HepG2 (cell line): ENCODE results near the gene MBTD1. TPM values are rescaled to one million over a fixed set of nuclear protein-coding genes. Genes with fewer than 3 reads are reported as not detected.

Source experiments
- ATAC-seq: fragments of 200-7000 bp; cut with Tn5 transposase; 3 replicates; pipeline ENCODE4 v1.9.1; 2020; ENCODE audit warnings: mild to moderate bottlenecking, moderate library complexity
- BruUV-seq: library from RNA; stranded (reverse); fragments of 400-500 nt; replicated peaks from 2 replicates; lab custom pipeline; 2021; lab: Mats Ljungman, UMichigan
- CTCF ChIA-PET: fragments of 300-600 bp; formaldehyde crosslinking; extraction: SDS; loops from one replicate; lab custom pipeline; 2021; ENCODE audit warnings: low total read pairs, inconsistent platforms, low intra/inter-chr PET ratio; lab: Yijun Ruan, JAX
- POLR2A ChIA-PET: fragments of 350-600 bp; sonication (Branson Sonifier 250); formaldehyde crosslinking; loops from one replicate; lab custom pipeline; 2020; ENCODE audit warnings: antibody characterized with exemption, inconsistent platforms; lab: Yijun Ruan, JAX
- DNase-seq: peaks from one replicate; pipeline ENCODE4 v3.0.0-alpha.2; 2015; ENCODE audit warnings: low spot score
- FAIRE-seq: peaks from 3 replicates; lab custom pipeline; 2011; peaks lifted over from hg19 to GRCh38; lab: Jason Lieb, UNC
- H2AFZ ChIP-seq: one replicate; pipeline ENCODE4 v1.6.1; 2011; ENCODE audit warnings: low read length, inconsistent platforms
- H3K27ac ChIP-seq: fragments of 300-600 bp; 3 replicates; pipeline ENCODE4 v1.8.0; 2011; ENCODE audit warnings: mixed run types, mild to moderate bottlenecking, mixed read lengths, low read length, inconsistent platforms; ENCODE audit not compliant: insufficient read depth; ENCODE audit errors: extremely low read length
- H3K27me3 ChIP-seq, 2 experiments: fragments of 200-600 bp in 1 of 2; 2 replicates in 1 of 2; 3 replicates in 1 of 2; pipeline versions ENCODE4 v1.6.0 to v1.8.0; 2011; ENCODE audit warnings: low read length in 2 of 2, mild to moderate bottlenecking in 2 of 2, moderate library complexity in 2 of 2, inconsistent platforms in 1 of 2; ENCODE audit not compliant: insufficient read depth in 2 of 2, control insufficient read depth in 1 of 2
- H3K36me3 ChIP-seq, 2 experiments: fragments of 200-600 bp in 1 of 2; replicated peaks in 1 of 2; 2 replicates in 1 of 2; 3 replicates in 1 of 2; pipeline versions ENCODE4 v1.5.1 to v1.8.0; 2011; ENCODE audit warnings: low read length in 2 of 2, inconsistent platforms in 1 of 2; ENCODE audit not compliant: insufficient read depth in 2 of 2, control insufficient read depth in 1 of 2
- H3K4me1 ChIP-seq: 2 replicates; pipeline ENCODE4 v1.5.1; 2012; ENCODE audit warnings: low read length, inconsistent platforms; ENCODE audit not compliant: insufficient read depth
- H3K4me2 ChIP-seq: 2 replicates; pipeline ENCODE4 v1.6.0; 2011; ENCODE audit warnings: low read depth, low read length, inconsistent platforms
- H3K4me3 ChIP-seq, 3 experiments: fragments of 200-600 bp in 1 of 3; sonication (generic), shearing (Covaris generic) in 1 of 3; replicated peaks in 1 of 3; 2 replicates each; pipeline ENCODE4 v1.5.1; 2011 to 2016; ENCODE audit warnings: low read length in 3 of 3, inconsistent platforms in 2 of 3, low read depth in 2 of 3, mild to moderate bottlenecking in 2 of 3, control low read depth in 1 of 3, mixed read lengths in 1 of 3; ENCODE audit not compliant: insufficient read depth in 1 of 3
- H3K79me2 ChIP-seq: one replicate; pipeline ENCODE4 v1.6.1; 2011; ENCODE audit warnings: low read length, inconsistent platforms; ENCODE audit not compliant: insufficient read depth
- H3K9ac ChIP-seq: 2 replicates; pipeline ENCODE4 v1.6.0; 2011; ENCODE audit warnings: mild to moderate bottlenecking, low read depth, low read length, inconsistent platforms; ENCODE audit not compliant: insufficient read depth
- H3K9me3 ChIP-seq: 2 replicates; pipeline ENCODE4 v1.5.1; 2012; ENCODE audit warnings: mild to moderate bottlenecking, low read length
- H4K20me1 ChIP-seq: 2 replicates; pipeline ENCODE4 v1.6.0; 2011; ENCODE audit warnings: inconsistent platforms, mild to moderate bottlenecking, low read length, moderate library complexity; ENCODE audit not compliant: insufficient read depth
- CTCF ChIP-seq: sonication (generic); formaldehyde crosslinking; IDR thresholded peaks from 2 replicates; pipeline ENCODE4 v1.5.0; 2020; ENCODE audit warnings: mild to moderate bottlenecking, missing genetic modification reagents, moderate library complexity
- ELK4 ChIP-seq: sonication (generic); formaldehyde crosslinking; IDR thresholded peaks from 2 replicates; pipeline ENCODE4 v1.9.0; 2021; ENCODE audit warnings: missing genetic modification reagents, borderline replicate concordance
- HOXA3 ChIP-seq: sonication (generic); formaldehyde crosslinking; IDR thresholded peaks from 2 replicates; pipeline ENCODE4 v1.5.0; 2020; ENCODE audit warnings: missing genetic modification reagents
- KLF15 ChIP-seq: sonication (generic); formaldehyde crosslinking; IDR thresholded peaks from 2 replicates; pipeline ENCODE4 v1.8.1; 2023; ENCODE audit warnings: borderline replicate concordance, mild to moderate bottlenecking, inconsistent platforms, missing genetic modification reagents, mixed read lengths
- KLF16 ChIP-seq, 2 experiments: sonication (generic) in 1 of 2; formaldehyde crosslinking in 1 of 2; IDR thresholded peaks; 2 replicates each; pipeline versions ENCODE4 v1.6.1 to v1.8.0; 2016 to 2023; ENCODE audit warnings: missing genetic modification reagents in 2 of 2, missing compliant biosample characterization in 1 of 2
- RAD21 ChIP-seq: fragments of 450-650 bp; formaldehyde crosslinking; IDR thresholded peaks from 2 replicates; pipeline ENCODE4 v1.5.0; 2020; ENCODE audit warnings: mild to moderate bottlenecking
- SMC3 ChIP-seq: IDR thresholded peaks from 2 replicates; pipeline ENCODE4 v1.6.1; 2011; ENCODE audit warnings: low read length, improper control_type of control experiment
- STAG1 ChIP-seq: sonication (generic); formaldehyde crosslinking; IDR thresholded peaks from 2 replicates; pipeline ENCODE4 v1.4.0; 2020; ENCODE audit warnings: missing genetic modification reagents
- ZBTB25 ChIP-seq: IDR thresholded peaks from 2 replicates; pipeline ENCODE4 v1.6.1; 2018; ENCODE audit warnings: missing genetic modification reagents
- ZNF710 ChIP-seq: sonication (generic); formaldehyde crosslinking; IDR thresholded peaks from 2 replicates; pipeline ENCODE4 v1.5.0; 2020; ENCODE audit warnings: mild to moderate bottlenecking, missing genetic modification reagents, borderline replicate concordance
- WGBS: methylation state at CpG from one replicate; pipeline ENCODE4 v1.1.6; 2017; ENCODE audit warnings: low lambda C conversion rate; 5-methylcytosine and 5-hydroxymethylcytosine counted together
- in situ Hi-C: cut with HindIII; loops from 2 replicates; pipeline ENCODE4 v1.10.0; 2017; ENCODE audit warnings: low pct_unique_long_range_greater_than_20kb; ENCODE audit not compliant: extremely low pct_ligation_motif_present
- intact Hi-C: fragments of 100-400 bp; cut with micrococcal nuclease; formaldehyde crosslinking; loops from one replicate; pipeline ENCODE4 v1.10.0; 2022; ENCODE audit not compliant: unreplicated experiment
- polyA plus RNA-seq, 8 experiments: library from polyadenylated mRNA; depleted of rRNA in 3 of 8; stranded (reverse) in 7 of 8; unstranded in 1 of 8; fragments of >200 nt; fragmentation: Illumina TruSeq in 4 of 8; extraction: Trizol in 4 of 8; gene quantifications; 2 replicates each; pipeline versions ENCODE4 v1.2.1 to v1.2.3, GENCODE V29; 2011 to 2016; ENCODE audit warnings: low read depth in 4 of 8, missing spikeins in 1 of 8, mixed read lengths in 1 of 8; ENCODE audit not compliant: insufficient read depth in 1 of 8
- total RNA-seq, 5 experiments: library from RNA; depleted of rRNA; stranded (reverse); fragments of >200 nt; fragmentation: Illumina TruSeq; extraction: Trizol; gene quantifications; 2 replicates each; pipeline ENCODE4 v1.2.3, GENCODE V29; 2016; ENCODE audit warnings: low read depth in 1 of 5

The MBTD1 gene
- total and polyA plus RNA-seq, 2 of the 13 experiments (the other 11 are each of a cell fraction or from before 2014, with no cell fraction given), result 20.9 TPM

- intact Hi-C loops, result loop anchor here (1.0 to 2.0 kb wide), 3 partner anchors 73 to 238 kb away; no protein-coding TSS in a partner anchor
Measured at GRCh38 chr17:51298508-51299371, 38.9 kb upstream of the MBTD1 start.

More at GRCh38 chr17:51298508-51299371, 38.9 kb upstream of the MBTD1 start:
- ATAC-seq, result peak; percentile 81
- FAIRE-seq, result peak; percentile 56
- Histone ChIP-seq H2AFZ (no peak overlapping the region), H3K4me2 (no peak overlapping the region), H4K20me1 (no peaks in the 10 kb centered on the region), H3K4me3 (no peak overlapping the region), H3K27ac (no peak overlapping the region), H3K9ac (no peak overlapping the region), H3K27me3 (no peaks in the 10 kb centered on the region), H3K79me2 (no peaks in the 10 kb centered on the region), H3K4me1 (no peaks in the 10 kb centered on the region), H3K36me3 (peaks cover 7 to 35% of the 10 kb centered on the region in 2 experiments), H3K9me3 (no peaks in the 10 kb centered on the region)
- TF ChIP-seq HOXA3 (CRISPR knock-in tag) (no peak), STAG1 (CRISPR knock-in tag) (peak; percentile 78), ZNF710 (CRISPR knock-in tag) (no peak), ELK4 (CRISPR knock-in tag) (no peak), CTCF (CRISPR knock-in tag) (peak; percentile 84), KLF15 (CRISPR knock-in tag) (no peak), SMC3 (peak; percentile 22; the same call in 1 of the 2 replicates), KLF16 (CRISPR knock-in tag; IDR thresholded peaks at IDR 0.05) (0 out of 4 replicates have a peak, but pooled peaks of 1 of the 2 experiments have one; percentile 11), ZBTB25 (CRISPR knock-in tag) (0 out of 2 replicates have a peak, but pooled peaks have one; percentile 19), RAD21 (CRISPR knock-in tag) (peak; percentile 52; the same call in 1 of the 2 replicates)
- CTCF ChIA-PET, result interaction anchor here (0.7 to 1.3 kb wide), 3 partner anchors 24 to 808 kb away, joined by 3 to 4 read pairs (median 3); no protein-coding TSS in a partner anchor
- in situ Hi-C loops, result no loop called here
- WGBS, result 87% methylated on average over 10 of the region's 10 CpGs
- peak; percentile 76 for DNase-seq
- BruUV-seq, result no TSS peak
- POLR2A ChIA-PET, result no interaction called here
